ENCODE data around the gene RGP1.

RGP1 gene

GRCh38 chr9:35756275-35757225, 7.5 kb downstream of the RGP1 start:
- TF ChIP-seq CTCF (IDR thresholded peaks at IDR 0.05; ENCODE audit: low read depth, low read length): peak; percentile 70
- in situ Hi-C loops (cut with HindIII; ENCODE audit: low sequenced_read_pairs): no loop called here
- peak overlapping the region; percentile 47 for H3K4me3 ChIP-seq (ENCODE audit: low read depth, low read length)
- peak; percentile 29 for DNase-seq (ENCODE audit: low read depth, low spot score)

GRCh38 chr9:35757226-35757891, 8.3 kb downstream of the RGP1 start:
- peak overlapping the region; percentile 47 for H3K4me3 ChIP-seq (ENCODE audit: low read depth, low read length)
- in situ Hi-C loops (cut with HindIII; ENCODE audit: low sequenced_read_pairs): no loop called here
- DNase-seq (ENCODE audit: low read depth, low spot score): no peak
- TF ChIP-seq CTCF (IDR thresholded peaks at IDR 0.05; ENCODE audit: low read depth, low read length): no peak

- no peak for DNase-seq (ENCODE audit: low read depth, low spot score)
- TF ChIP-seq CTCF (IDR thresholded peaks at IDR 0.05; ENCODE audit: low read depth, low read length): no peak
- in situ Hi-C loops (cut with HindIII; ENCODE audit: low sequenced_read_pairs): no loop called here
- no peak overlapping the region for H3K4me3 ChIP-seq (ENCODE audit: low read depth, low read length)
Observed at GRCh38 chr9:35757892-35758275, 8.8 kb downstream of the RGP1 start.

GRCh38 chr9:35758475-35759050, 9.5 kb downstream of the RGP1 start:
- in situ Hi-C loops (cut with HindIII; ENCODE audit: low sequenced_read_pairs): no loop called here
- TF ChIP-seq CTCF (IDR thresholded peaks at IDR 0.05; ENCODE audit: low read depth, low read length): no peak

GRCh38 chr9:35759795-35760194, 10.7 kb downstream of the RGP1 start:
- no peak overlapping the region for H3K4me3 ChIP-seq (ENCODE audit: low read depth, low read length)
- in situ Hi-C loops (cut with HindIII; ENCODE audit: low sequenced_read_pairs): no loop called here
- no peak for DNase-seq (ENCODE audit: low read depth, low spot score)
- TF ChIP-seq CTCF (IDR thresholded peaks at IDR 0.05; ENCODE audit: low read depth, low read length): no peak

More at GRCh38 chr9:35758475-35759050, 9.5 kb downstream of the RGP1 start:
- H3K4me3 ChIP-seq (ENCODE audit: low read depth, low read length): no peak overlapping the region
- DNase-seq (ENCODE audit: low read depth, low spot score): no peak

GRCh38 chr9:35760651-35761050, 11.6 kb downstream of the RGP1 start:
- DNase-seq (ENCODE audit: low read depth, low spot score): peak; percentile 85
- no peak overlapping the region for H3K4me3 ChIP-seq (ENCODE audit: low read depth, low read length)
- no peak for TF ChIP-seq CTCF (IDR thresholded peaks at IDR 0.05; ENCODE audit: low read depth, low read length)
- in situ Hi-C loops (cut with HindIII; ENCODE audit: low sequenced_read_pairs): no loop called here
